Cerebellar cortex (tissue), 1 donor: ENCODE measurements around the gene MID1IP1.

ENCODE experiments used
- DNase-seq: peaks from one replicate; pipeline ENCODE4 v3.0.0-alpha.2; 2015; ENCODE audit warnings: low spot score

MID1IP1 gene, protein sequence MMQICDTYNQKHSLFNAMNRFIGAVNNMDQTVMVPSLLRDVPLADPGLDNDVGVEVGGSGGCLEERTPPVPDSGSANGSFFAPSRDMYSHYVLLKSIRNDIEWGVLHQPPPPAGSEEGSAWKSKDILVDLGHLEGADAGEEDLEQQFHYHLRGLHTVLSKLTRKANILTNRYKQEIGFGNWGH

DNA sequence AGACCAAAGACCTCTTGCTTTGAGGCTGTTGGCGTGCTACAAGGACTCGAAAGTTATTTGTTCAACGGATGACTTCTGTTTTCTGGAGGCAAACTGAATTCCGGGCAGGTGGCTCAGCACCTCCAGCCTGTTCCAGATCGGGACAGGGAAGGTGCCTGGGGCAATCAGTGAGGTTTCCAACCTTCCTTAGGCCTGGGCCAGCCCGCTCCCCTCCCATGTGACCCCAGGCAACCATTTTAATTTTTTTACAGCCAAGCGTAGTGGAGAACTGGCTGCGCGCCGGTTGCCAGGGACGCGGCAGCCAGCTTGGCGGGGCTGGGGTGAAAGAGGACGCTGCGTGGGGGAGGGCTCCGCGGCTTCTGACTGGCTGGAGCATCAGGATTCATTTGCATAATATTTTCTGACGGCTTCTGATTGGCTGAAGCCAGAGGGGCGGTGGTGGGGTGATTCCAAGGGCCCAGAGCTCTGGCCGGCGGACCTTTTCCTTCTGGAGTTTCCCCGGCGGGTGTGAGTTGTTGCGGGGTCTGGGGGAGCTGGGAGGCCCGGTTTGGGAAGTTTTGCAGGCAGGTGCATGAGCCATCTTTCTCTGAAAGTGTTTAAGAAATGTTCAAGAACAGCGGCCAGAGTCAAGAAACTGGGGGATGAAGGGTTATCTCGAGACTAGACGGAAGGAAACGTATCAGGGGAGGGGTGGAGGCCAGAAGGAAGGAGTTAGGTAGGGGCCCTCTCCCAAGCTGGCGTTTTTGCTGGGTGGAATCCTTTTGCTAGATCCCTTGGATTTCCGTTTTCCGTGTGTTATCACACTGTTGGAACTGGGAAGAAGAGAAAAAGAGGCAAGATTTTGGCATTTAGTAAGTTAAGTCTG is at the start of gene MID1IP1:
MID1IP1 (plus strand) TSS at position 479 of the 865 bp plus-strand sequence. CDS start 3,488 bp downstream, outside the sequence.
- peak; percentile 64 for DNase-seq

DNA sequence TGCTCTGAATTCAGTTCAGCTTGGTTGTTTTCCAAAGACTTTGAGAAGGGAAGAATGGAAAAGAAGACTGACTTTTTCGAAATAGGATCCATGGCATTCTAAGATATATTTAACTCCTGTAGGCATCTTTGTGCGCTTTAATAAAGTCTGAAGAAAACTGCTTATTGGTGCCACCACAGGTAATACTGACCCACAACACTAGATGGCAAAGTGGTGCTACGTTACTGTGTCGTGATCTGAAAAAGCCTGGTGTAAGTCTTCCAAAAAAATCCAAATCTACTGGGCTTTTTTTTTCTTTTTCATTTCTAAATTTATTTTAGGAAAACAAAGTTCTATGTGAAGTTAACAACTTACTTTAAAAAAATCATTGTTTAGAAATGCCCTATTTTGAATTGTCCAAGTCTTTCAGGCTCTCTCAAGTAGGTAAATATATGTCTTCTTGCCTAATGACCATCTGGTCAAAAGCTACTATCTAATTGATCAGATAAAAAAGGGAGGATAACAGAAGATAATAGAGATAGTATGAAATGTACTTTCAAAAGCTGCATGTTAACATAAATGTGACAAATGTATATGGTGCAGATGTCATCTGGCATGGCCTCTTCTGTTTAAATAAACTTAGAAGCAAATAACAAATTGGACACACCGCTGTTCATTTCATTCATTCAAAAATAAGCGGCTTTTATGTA is 47.0 kb upstream of the MID1IP1 start:
- peak; percentile 50 for DNase-seq

DNA sequence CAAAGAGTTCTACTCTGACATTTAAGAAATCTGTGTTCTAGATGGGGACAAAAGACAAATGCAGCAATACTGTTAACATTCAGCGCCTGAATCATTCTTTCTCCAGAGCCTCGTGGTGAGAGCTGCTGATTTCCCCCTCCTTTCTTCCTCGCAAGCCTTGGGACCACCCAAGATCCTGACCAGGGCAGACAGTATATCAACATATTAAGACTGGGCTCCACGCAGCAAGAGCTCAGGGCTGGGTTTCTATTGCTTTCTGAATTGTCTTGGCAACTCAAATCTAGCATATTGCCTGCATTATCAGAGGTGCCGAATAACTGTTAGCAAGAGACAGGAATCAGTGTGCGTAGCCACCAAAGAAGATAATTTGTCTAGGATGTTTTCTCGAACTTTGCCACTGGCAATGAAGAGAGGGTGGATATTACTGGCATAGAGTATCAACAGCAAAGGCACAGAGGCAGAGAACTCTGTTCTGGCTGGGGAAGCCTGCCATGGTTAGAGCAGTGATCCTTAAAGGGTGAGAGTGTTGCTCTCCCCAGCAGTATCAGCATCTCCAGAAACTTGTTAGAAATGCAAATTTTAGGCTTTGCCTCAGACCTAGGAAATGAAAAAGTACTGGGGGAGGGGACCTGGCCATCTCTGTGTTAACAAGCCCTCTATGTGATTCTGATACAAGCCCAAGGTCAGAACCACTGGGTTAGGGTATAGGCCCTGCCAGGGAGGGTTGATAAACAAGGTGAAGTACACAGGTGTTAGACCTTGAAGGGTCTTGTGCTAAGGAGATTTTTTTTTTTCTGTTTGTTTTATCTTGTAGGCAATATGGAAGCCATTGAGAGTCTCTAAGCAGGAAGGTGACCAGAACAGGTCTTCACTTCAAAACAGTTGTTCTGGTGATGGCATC is 46.2 kb upstream of the MID1IP1 start:
- DNase-seq = no peak

DNA sequence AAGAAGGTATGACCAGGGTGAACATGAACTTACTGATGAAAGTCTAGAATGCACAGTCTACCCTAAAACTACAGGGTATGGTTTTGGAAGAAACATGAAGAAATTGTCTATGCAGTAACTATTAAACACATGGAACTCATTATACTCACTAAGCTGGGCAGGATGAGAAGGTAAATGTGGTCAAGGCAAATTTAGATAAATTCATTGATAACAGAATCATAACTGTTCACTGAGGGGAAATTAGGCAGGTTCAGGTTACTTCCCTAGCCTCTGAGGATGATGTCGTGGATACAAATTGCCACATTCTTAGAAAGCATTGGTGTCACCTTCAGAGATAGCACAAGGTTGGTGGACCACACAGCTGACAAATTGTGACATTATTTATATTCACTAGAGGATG is 40.4 kb upstream of the MID1IP1 start:
- DNase-seq = no peak

DNA sequence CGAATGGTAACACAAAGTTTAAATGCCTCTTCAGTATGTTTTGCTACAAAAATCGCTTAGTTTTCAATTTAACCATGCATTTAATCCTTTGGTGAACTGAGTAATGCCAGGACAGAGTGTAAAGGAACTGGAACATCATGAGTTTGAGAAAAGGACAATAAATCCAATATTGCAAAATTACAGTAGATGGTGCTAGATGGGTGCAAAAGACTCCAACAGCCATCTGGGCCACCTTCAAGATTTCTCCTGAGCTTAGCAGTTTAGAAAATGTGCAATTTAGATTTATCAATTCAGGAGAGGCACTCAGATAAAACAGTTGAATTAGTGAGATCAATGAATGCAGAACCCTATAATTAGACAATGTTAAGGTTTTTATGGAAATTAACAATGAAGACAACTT is 33.2 kb upstream of the MID1IP1 start:
- peak; percentile 13 for DNase-seq

DNA sequence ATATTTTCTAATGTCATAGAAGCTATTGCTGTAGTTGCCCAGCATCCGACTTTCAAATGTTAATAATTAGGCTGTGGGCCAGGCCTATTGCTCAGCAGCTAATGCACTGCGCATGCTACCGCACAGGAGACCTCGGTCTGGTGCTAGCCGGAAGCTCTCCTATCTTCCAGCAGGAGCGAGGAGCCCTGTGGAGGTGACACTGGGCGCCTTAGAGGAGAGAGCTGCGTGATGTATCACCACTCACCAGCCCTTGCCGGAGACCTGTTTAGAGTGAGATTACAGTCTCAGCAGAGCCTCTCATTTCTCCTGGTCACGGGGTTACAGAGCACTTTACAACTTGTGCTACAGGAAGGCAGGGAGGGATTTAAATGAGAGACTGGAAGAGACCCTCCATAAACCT is 31.1 kb upstream of the MID1IP1 start:
- no peak for DNase-seq

DNA sequence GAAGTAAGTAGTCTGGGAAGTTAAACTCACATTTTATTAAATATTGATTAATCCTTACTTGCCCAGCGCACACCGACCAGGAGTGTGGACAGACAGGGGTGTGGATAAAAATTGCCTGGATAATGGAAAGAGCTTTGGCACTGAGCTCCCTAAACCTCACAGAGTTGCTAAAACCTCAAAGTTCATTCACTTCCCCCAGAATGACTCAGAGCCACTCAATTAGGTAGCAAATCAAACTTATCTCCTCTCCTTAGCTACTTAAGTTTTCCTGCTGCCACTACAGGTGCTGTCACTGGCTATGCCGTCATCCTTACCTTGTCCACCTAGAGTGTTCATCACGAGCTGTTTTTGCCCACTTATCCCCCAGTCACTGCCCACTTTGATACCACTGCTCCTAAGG is 27.0 kb upstream of the MID1IP1 start:
- DNase-seq = no peak

DNA sequence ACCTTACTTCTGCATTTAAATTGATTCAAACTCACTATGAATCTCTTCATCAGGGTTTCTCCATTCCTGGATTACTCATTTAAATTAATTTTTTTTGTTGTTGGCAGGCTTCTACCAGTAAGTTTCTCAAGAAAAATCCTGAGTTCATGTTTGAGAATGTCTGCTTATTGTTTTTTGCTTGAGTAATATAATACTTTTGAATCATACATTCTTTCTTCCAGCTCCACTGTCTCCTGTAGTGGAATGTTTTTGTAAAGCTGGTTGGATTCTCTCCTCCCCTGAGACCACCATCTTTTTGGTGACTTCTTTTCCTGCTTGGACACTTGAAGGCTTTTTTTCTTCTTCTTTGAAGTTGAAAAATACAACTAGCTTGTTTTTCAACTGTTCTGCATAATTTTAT is 4.3 kb upstream of the MID1IP1 start:
- DNase-seq = no peak

DNA sequence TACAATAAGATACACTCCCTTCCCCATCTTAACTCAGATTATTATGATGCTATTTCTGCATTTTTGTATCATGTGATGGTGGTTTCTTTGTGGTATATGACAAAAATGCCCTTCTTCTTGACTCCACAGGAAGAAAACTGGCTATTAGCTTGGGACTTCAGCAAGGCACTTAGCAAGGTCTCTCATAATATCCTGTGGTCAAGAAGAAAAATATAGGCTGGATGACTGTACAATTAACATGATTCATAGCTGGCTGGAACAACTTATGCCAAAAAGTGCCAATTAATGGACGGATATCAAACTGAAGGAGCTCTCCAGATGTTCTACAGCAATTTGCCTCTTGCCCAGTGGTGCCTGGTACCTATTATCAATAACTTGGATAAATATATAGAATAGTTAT is 2.3 kb upstream of the MID1IP1 start:
- no peak for DNase-seq

DNA sequence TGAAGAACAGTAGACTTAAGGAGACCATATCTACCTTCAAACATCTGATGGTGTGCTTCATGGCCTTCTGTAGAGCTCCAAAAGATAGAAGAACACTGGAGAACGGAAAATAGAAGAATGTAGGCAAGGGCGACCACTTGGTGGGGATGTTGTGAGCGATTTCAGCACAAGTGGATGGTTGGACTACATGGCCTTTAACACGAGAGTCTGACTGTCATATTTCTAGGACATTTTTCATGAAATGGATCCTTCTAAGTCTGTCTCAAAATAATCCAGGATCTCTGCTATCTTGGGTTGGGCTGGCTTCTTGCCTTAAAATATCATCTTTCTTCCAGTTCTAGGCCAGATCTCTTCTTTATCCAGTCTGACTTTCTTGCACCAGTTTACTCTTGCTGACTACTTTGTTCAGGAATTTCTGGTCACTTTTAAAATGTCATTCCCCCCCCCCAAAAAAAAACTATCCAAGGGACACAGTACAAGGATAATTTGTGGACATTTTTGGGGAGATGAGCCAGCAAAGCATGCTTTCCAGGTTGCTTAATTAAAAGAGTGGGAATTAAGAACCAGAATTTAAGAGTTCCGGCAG is 1.2 kb upstream of the MID1IP1 start:
- DNase-seq = no peak

DNA sequence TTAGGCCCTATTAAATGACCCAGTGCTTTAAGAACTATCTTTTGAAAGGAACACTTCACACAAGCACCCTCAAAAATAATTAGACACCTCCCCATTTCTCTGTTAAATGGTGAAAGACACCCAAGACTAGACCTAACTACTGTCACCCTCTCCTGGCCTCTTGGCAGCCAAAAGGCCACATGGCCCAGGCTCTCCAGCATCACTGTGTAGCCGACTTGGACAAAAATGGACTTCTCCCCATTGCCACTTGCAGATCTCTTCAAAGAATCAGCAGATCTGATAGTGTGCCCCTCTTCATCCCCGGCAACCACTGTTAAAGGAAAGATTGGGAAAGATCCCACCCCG is 2.0 kb downstream of the MID1IP1 start:
- DNase-seq = no peak

DNA sequence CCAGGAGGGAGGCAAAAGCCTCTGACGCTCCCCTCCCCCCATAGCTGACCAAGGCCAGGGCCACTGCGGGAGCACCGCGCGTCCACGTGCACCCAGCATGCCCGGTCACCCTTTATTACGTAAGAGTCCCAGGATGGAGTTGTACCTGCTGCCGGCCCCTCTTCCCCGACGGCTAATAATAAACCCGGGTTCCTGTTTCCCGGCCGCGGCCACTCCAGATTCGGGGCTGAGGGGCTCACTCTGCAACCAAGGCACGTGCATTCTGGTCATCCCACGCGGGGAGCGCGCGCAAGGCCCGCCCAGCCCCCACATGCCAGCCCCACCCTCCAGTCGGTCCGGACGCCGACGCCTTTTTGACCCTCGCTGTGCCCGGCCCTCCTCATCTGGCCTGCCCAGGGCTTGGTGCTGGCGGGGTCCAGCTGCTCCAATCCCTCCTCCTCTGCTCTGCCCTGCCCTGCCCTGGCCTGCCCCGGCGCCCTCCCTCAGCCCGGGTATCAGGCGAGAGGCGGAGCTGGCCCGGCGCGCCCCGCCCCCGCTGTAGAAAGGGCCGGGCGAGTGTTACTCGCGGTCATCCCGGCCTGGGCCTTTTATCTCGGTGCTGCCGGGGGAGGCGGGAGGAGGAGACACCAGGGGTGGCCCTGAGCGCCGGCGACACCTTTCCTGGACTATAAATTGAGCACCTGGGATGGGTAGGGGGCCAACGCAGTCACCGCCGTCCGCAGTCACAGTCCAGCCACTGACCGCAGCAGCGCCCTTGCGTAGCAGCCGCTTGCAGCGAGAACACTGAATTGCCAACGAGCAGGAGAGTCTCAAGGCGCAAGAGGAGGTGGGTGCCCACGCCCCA is 2.6 kb downstream of the MID1IP1 start:
- DNase-seq = peak; percentile 16

DNA sequence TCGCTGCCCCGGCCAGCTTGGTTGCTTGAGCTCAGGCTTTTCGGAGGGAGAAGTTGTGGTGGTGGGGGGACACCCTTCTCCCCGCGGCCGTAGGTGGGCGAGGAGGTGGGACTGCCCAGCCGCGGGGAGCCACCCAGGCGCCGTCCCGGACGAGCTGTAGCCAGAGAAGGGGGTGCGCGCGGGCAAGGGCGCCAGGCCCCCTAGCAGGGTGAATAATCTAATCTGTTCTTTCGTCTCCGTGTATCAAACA is 3.1 kb downstream of the MID1IP1 start:
- DNase-seq = no peak

DNA sequence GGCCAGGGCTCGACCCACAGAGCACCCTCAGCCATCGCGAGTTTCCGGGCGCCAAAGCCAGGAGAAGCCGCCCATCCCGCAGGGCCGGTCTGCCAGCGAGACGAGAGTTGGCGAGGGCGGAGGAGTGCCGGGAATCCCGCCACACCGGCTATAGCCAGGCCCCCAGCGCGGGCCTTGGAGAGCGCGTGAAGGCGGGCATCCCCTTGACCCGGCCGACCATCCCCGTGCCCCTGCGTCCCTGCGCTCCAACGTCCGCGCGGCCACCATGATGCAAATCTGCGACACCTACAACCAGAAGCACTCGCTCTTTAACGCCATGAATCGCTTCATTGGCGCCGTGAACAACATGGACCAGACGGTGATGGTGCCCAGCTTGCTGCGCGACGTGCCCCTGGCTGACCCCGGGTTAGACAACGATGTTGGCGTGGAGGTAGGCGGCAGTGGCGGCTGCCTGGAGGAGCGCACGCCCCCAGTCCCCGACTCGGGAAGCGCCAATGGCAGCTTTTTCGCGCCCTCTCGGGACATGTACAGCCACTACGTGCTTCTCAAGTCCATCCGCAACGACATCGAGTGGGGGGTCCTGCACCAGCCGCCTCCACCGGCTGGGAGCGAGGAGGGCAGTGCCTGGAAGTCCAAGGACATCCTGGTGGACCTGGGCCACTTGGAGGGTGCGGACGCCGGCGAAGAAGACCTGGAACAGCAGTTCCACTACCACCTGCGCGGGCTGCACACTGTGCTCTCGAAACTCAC is 3.6 kb downstream of the MID1IP1 start:
- DNase-seq = no peak

DNA sequence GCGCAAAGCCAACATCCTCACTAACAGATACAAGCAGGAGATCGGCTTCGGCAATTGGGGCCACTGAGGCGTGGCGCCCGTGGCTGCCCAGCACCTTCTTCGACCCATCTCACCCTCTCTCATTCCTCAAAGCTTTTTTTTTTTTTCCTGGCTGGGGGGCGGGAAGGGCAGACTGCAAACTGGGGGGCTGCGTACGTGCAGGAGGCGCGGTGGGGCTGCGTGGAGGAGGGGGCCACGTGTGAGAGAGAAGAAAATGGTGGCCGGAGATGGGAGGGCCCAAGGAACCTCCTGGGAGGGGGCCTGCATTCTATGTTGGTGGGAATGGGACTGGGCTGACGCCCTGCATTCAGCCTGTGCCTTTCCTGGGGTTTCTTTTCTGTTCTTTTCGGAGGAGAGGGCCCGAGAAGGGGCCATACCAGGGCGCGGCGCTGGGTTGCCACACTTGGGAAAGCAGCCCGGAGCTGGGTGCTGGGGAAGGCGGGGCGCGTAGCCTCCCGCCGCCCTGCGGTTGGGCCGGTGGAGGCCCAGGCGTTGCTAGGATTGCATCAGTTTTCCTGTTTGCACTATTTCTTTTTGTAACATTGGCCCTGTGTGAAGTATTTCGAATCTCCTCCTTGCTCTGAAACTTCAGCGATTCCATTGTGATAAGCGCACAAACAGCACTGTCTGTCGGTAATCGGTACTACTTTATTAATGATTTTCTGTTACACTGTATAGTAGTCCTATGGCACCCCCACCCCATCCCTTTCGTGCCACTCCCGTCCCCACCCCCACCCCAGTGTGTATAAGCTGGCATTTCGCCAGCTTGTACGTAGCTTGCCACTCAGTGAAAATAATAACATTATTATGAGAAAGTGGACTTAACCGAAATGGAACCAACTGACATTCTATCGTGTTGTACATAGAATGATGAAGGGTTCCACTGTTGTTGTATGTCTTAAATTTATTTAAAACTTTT is 4.5 kb downstream of the MID1IP1 start:
- no peak for DNase-seq

DNA sequence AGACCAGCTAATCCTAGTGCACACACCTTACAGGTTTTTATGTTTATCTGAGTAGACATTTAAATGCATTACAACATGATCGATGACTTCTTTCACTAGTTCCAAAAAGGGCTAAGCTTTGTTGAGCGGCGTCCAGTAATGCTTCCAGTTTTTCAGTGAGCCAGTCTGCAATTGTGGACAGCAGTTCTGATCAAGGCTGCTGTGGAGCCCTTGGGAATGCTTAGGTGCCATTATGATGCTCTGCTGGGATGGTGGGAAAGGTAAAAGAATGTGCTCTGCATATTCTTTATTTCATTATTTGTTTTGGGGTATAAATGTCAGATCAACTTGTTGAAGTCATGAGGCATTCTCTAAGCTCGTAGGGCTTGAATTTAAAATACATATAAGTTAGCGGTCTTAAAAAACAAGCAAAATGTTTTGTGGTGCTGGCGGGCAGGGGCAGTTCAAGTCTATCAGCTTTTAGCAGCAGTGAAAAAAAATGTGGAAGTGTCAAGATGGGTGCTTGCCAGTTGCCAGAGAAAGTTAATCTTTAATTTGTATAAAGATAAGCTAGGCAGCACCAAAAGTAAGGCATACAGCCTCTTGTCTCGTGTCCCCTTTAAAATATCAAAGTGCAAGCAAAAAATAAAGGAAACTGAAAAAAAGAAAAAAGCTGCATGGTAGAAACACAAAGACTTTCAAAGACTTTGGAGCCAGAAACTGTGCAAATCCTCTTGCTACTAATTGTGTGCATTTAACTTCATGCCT is 5.8 kb downstream of the MID1IP1 start:
- DNase-seq = no peak

DNA sequence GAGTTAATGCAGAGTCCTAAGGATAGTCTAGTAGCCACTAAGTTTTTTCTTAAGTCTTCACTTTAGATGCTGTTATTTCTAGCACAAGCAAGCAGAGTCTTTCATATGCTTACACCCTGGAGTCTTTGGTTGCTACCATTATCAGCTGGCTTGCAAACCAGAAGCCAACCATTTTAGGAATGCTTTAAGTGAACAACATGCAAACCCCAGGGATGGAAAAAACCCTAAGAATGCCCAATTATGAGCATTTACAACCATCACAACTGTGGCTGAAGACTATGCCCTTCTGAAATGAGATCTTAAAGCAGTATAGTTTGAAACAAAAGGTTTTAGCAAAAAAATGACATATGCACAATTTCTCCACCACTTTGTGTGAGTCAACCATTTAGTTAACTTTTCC is 6.6 kb downstream of the MID1IP1 start:
- no peak for DNase-seq

DNA sequence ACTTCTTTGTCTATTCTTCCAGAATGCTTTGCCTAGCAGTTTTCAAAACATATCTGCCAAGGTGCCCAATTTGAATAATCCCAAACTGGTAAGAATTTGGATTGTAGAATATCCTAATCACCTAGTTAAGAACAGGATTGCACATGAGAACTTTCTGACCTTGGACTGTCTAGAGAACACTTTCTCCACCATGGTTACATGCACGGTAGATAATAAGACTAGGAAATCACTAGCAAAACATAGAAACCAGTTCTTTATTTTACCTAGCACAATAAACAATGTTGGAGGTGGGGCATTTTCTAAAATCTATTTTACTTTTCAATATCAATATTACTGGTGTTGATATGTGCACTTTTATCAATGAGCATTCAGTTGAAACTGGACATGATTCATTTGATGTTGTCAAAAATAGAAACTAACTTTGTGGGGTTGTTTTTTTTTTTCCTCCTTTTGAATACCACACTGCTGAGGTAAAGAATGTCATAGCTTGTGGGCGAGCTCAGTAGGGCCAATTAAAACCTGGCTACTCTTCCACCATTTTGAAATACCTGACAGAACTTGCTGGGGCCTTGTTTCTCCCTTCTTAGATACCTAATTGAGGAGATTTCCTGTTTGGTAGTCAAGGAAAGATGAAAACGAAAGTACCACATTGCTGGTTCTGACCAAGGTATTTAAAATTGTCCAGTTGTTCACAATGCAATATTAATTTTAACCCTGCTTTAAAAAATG is 10.4 kb downstream of the MID1IP1 start:
- no peak for DNase-seq
